OCI-M2 (cell line): Measurements from ENCODE around the gene SLC13A2.
"Not testable (repeated sequence)": the region's sequence is repeated elsewhere in the genome, so short reads cannot be mapped to it uniquely, and the experiment has no call there.

ENCODE experiments used
- DNase-seq: peaks from one replicate; lab custom pipeline; 2025; ENCODE audit not compliant: unreplicated experiment; lab: John Stamatoyannopoulos, UW

The SLC13A2 gene

DNA sequence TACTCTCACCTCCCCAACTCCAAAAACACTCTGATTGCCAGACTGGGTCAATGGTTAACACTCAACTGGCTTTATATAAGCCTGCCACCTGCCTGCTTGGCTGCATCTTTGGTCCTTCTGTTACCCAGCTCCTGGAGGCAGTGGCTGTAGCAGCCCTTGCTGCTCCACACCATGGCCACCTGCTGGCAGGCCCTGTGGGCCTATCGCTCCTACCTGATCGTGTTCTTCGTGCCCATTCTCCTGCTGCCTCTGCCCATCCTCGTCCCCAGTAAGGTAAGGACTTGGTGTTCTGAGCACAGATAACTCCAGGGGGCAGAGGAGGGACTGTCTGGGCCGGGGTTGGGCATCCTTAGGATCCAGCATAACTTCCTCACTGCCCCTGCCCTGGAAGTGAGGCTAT is at the start of gene SLC13A2:
SLC13A2 (plus strand) TSS at position 103 of the 400 bp plus-strand sequence; CDS start at position 172, 69 bp downstream.
- no peak for DNase-seq

DNA sequence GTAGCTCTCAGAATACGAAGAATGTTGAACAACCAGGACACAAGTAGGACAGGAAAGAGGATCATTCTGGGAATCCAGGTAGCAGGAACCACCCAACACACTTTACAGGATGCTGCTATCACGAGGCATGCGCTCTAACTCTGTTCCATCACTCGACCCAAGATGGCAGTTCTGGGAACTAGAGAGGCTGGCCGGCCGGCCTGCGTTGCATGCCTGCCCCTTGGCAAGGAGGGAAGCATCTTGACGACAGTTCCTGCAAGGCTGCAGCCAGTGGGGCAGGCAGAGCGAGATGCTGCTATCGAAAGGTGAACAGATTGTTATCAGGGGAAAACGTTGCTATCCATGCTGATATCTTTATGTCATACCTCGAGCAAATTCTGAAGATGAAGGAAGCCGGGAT is 48.2 kb upstream of the SLC13A2 start:
- DNase-seq: no peak

DNA sequence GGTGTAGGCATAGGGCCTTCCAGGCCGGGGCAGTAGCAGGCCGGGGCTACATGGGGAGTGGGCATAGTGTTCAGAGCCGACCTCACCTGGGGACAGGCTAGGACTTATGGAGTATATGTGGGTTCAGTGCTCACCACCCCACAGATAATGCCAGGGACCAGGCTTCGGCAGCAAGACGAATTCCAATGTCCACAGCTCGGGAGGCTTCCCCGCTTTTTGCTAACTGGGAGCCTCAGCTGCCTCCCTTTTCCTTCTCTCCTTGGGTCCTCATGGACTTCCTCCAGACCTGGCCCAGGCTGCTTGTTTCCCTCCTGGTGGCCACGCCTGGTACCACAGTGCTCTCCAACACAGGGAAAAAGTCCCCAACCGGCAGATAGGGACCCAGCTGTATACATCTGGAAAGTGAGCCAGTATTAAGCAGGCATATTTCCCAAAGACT is 47.3 kb upstream of the SLC13A2 start:
- no peak for DNase-seq

DNA sequence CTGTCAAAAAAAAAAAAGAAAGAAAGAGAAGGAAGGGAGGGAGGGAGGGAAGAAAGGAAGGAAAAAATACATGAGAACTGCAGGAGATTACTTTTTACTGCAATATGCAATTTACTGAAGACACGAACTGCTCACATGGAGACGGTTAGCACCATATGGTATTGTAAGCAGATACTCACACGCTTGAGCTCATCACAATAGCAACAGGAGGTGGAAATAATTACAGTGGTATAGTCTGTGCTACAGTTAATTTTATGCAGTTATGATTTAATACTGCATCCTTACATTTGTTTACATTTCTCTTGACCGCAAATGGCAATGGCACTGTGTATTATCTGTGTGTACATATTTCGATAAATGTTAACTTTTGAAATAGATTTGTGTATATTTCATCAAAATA is 46.1 kb upstream of the SLC13A2 start:
- DNase-seq: no peak

- not testable (repeated sequence) for DNase-seq
These were observed 45.5 kb upstream of the SLC13A2 start for GRCh38 chr17:28427982-28428381.

- DNase-seq: no peak
These were observed 39.7 kb upstream of the SLC13A2 start for GRCh38 chr17:28433721-28434120.

GRCh38 chr17:28434326-28434725 is 39.1 kb upstream of the SLC13A2 start:
- not testable (repeated sequence) for DNase-seq

GRCh38 chr17:28443901-28444638 is 29.4 kb upstream of the SLC13A2 start:
- DNase-seq: no peak

DNA sequence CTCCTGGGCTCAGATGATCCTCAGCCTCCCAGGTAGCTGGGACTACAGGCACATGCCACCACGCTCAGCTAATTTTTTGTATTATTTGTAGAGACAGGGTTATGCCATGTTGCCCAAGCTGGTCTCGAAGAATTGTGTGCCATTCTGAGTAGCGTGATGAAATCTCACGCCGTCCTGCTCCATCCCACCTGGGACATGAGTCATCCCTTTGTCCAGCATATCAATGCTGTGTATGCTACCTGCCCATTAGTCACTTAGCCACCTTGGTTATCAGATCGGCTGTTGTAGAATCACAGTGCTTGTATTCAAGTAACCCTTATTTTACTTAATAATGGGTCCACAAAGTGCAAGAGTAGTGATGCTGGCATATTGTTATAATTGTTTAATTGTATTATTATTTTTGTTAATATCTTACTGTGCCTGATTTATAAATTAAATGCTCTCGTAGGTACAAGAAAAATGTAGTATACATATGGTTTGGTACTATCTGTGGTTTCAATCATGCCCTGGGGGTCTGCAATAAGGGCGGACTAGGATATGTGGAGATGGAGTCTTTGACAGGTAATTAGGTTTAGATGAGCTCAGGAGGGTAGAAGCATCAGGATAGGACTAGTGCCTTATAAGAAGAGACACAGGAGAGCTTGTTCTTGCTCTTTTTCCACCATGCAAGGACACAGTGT is 26.6 kb upstream of the SLC13A2 start:
- DNase-seq: no peak

DNA sequence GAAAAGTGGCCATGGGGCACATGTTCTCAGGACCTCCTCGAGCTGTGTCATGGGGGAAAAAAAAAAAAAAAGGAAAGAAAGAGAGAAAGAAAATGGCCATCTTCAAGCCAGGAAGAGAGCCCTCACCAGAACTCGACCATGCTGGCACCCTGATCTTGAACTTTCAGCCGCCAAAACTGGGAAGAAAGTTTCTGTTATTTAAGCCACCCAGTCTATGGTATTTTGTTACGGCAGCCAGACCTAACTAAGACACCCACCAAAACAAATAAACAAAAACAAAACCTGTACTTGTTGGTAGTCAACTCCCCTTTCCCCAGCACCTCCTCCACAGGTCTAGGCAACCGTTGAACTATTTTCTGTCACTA is 26.1 kb upstream of the SLC13A2 start:
- no peak for DNase-seq

GRCh38 chr17:28449859-28450258 is 23.6 kb upstream of the SLC13A2 start:
- DNase-seq: no peak

GRCh38 chr17:28457890-28458289 is 15.6 kb upstream of the SLC13A2 start:
- no peak for DNase-seq

- not testable (repeated sequence) for DNase-seq
These were observed 14.6 kb upstream of the SLC13A2 start for GRCh38 chr17:28458881-28459280.

- DNase-seq: no peak
These were observed 12.5 kb upstream of the SLC13A2 start for GRCh38 chr17:28460901-28461300.

DNA sequence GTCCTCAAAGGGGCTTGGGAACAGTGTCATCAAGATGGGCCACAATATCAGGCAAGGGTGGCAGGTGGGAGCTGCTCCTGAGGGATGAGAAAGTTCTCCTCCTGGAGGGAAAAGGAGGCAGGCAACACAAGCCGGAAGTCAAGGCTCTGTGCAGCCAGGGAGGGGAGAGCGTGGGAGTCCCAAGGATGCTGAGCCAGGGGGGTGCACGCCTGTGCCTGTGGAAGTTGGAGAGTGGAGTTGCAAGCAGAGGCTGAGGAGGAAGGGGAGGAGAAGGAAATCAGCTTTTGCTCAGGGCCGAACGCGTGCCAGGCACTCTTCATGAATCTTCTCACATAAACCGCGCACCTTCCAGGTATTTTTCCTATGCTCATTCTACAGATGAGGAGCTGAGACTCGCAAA is 7.4 kb upstream of the SLC13A2 start:
- DNase-seq: no peak

GRCh38 chr17:28466521-28467048 is 6.9 kb upstream of the SLC13A2 start:
- DNase-seq: no peak

- DNase-seq: no peak
These were observed 5.9 kb upstream of the SLC13A2 start for GRCh38 chr17:28467456-28468025.

- not testable (repeated sequence) for DNase-seq
These were observed 5.3 kb upstream of the SLC13A2 start for GRCh38 chr17:28468033-28468735.

DNA sequence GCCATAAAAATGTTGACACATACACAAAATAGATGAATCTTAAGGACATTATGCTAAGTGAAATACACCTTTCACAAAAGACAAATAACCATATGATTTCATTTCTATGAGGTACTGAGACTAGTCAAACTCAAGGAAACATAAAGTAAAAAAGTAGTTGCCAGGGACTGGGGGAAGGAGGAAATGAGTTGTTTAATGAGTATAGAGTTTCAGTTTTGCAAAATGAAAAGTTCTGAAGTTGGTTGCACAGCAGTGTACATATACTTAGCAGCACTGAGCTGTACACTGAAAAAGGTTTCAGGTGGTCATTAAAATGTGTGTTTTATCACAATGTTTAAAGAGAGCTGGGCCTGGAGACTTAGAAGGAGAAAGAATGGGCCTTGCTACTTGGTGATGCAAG is 4.7 kb upstream of the SLC13A2 start:
- no peak for DNase-seq

DNA sequence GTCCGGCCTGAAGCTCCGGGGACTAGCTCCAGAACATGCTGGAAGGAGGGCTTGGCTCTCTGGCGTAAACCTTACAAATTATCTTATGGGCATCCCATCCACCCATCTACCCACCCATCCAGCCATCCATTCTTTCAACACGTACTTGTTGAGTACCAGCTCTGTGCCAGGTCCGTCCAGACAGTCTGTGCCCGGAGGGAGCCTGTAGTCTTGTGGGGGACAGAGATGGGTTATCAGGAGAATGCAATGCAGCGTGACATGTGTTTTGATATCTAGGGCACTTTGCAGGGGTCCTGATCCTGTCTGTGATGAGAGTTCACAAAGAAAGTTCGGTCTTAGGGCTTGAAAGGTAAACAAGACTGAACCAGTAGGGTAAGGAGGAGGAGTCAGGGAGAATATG is 4.1 kb upstream of the SLC13A2 start:
- DNase-seq: no peak

- no peak for DNase-seq
These were observed 3.1 kb upstream of the SLC13A2 start for GRCh38 chr17:28470266-28470913.
